Left kidney (tissue), 2 donors: Measurements from ENCODE around the gene FZD1. TPM values are rescaled to one million over a fixed set of nuclear protein-coding genes. Genes with fewer than 3 reads are reported as not detected.

Source experiments
- DNase-seq: peaks from one replicate; pipeline ENCODE4 v3.0.0-alpha.2; 2013
- polyA plus RNA-seq: library from polyadenylated mRNA; unstranded; fragments of 120-200 nt; gene quantifications from one replicate; pipeline ENCODE4 v1.2.1, GENCODE V29; 2013; ENCODE audit not compliant: insufficient read length

The FZD1 gene
- polyA plus RNA-seq, 1 donor = 53.5 TPM

- DNase-seq = peak; percentile 60
Observed at GRCh38 chr7:91263384-91264045, 718 bp upstream of the FZD1 start.

GRCh38 chr7:91264924-91265681, 870 bp downstream of the FZD1 start:
- peak; percentile 55 for DNase-seq

GRCh38 chr7:91265693-91266066, 1.4 kb downstream of the FZD1 start:
- no peak for DNase-seq

- no peak for DNase-seq
Observed at GRCh38 chr7:91266067-91266688, 1.9 kb downstream of the FZD1 start.

GRCh38 chr7:91266689-91267090, 2.5 kb downstream of the FZD1 start:
- no peak for DNase-seq

- DNase-seq = no peak
Observed at GRCh38 chr7:91267171-91267955, 3.1 kb downstream of the FZD1 start.

GRCh38 chr7:91270372-91270771, 6.1 kb downstream of the FZD1 start:
- no peak for DNase-seq

- no peak for DNase-seq
Observed at GRCh38 chr7:91276909-91277308, 12.7 kb downstream of the FZD1 start.

- no peak for DNase-seq
Observed at GRCh38 chr7:91280185-91280584, 16.0 kb downstream of the FZD1 start.

- DNase-seq = no peak
Observed at GRCh38 chr7:91280604-91281003, 16.4 kb downstream of the FZD1 start.

GRCh38 chr7:91285696-91286355, 21.6 kb downstream of the FZD1 start:
- no peak for DNase-seq

GRCh38 chr7:91286432-91286831, 22.2 kb downstream of the FZD1 start:
- peak; percentile 59 for DNase-seq

- no peak for DNase-seq
Observed at GRCh38 chr7:91287371-91288084, 23.3 kb downstream of the FZD1 start.

- DNase-seq = no peak
Observed at GRCh38 chr7:91288208-91288824, 24.1 kb downstream of the FZD1 start.

GRCh38 chr7:91289633-91290254, 25.5 kb downstream of the FZD1 start:
- no peak for DNase-seq

- no peak for DNase-seq
Observed at GRCh38 chr7:91291302-91291701, 27.1 kb downstream of the FZD1 start.

GRCh38 chr7:91291902-91292301, 27.7 kb downstream of the FZD1 start:
- no peak for DNase-seq

- DNase-seq = no peak
Observed at GRCh38 chr7:91292506-91292905, 28.3 kb downstream of the FZD1 start.

- DNase-seq = no peak
Observed at GRCh38 chr7:91293136-91293535, 28.9 kb downstream of the FZD1 start.

- no peak for DNase-seq
Observed at GRCh38 chr7:91293840-91294239, 29.6 kb downstream of the FZD1 start.
